Peyer's patch (tissue), 4 donors: ENCODE data around the gene XRCC5. TPM values are rescaled to one million over a fixed set of nuclear protein-coding genes. Genes with fewer than 3 reads are reported as not detected.

Experiments
- DNase-seq, 3 donors: peaks; one replicate each; pipeline ENCODE4 v3.0.0-alpha.2; 2017 to 2019
- H3K27ac ChIP-seq, 4 donors: fragments of 200-600 bp; sonication (generic); one replicate each; pipeline ENCODE4 v1.5.1; 2016 to 2019
- H3K27me3 ChIP-seq, 2 donors: fragments of 200-600 bp; sonication (generic); one replicate each; pipeline ENCODE4 v1.5.1; 2019
- H3K36me3 ChIP-seq, 3 donors: fragments of 200-600 bp; sonication (generic); one replicate each; pipeline ENCODE4 v1.5.1; 2016 to 2019
- H3K4me1 ChIP-seq, 4 donors: fragments of 200-600 bp; sonication (generic); one replicate each; pipeline ENCODE4 v1.5.1; 2016 to 2019
- H3K4me3 ChIP-seq, 4 donors: fragments of 200-600 bp; sonication (generic); 1 replicate in 3 of 4; 2 replicates in 1 of 4; pipeline ENCODE4 v1.5.1; 2016 to 2019; ENCODE audit warnings: mild to moderate bottlenecking in 1 of 4
- H3K9me3 ChIP-seq, 4 donors: fragments of 200-600 bp; sonication (generic); one replicate each; pipeline ENCODE4 v1.5.1; 2016 to 2019; ENCODE audit warnings: mild to moderate bottlenecking in 1 of 4
- POLR2A ChIP-seq, 2 donors: fragments of 450-650 bp; IDR thresholded peaks; one replicate each; pipeline ENCODE4 v1.5.1; 2017; ENCODE audit warnings: antibody characterized with exemption in 2 of 2, mild to moderate bottlenecking in 2 of 2, moderate library complexity in 2 of 2
- total RNA-seq, 4 donors: library from RNA; depleted of rRNA; stranded (reverse); fragments of >200 nt; gene quantifications; one replicate each; pipeline ENCODE4 v1.1.0, GENCODE V29; 2016
- TF ChIP-seq, protein P1 (sequence below), 6 experiments: fragments of 450-650 bp in 4 of 6; fragments of 200-600 bp in 2 of 6; sonication (generic) in 1 of 6; IDR thresholded peaks; one replicate each; pipeline ENCODE4 v1.5.1; 2017 to 2019; ENCODE audit warnings: antibody characterized with exemption in 6 of 6, mild to moderate bottlenecking in 3 of 6, moderate library complexity in 1 of 6

Gene XRCC5
- total RNA-seq, 4 donors from 2014 or later: 81.7 to 140 (median 111) TPM

DNA sequence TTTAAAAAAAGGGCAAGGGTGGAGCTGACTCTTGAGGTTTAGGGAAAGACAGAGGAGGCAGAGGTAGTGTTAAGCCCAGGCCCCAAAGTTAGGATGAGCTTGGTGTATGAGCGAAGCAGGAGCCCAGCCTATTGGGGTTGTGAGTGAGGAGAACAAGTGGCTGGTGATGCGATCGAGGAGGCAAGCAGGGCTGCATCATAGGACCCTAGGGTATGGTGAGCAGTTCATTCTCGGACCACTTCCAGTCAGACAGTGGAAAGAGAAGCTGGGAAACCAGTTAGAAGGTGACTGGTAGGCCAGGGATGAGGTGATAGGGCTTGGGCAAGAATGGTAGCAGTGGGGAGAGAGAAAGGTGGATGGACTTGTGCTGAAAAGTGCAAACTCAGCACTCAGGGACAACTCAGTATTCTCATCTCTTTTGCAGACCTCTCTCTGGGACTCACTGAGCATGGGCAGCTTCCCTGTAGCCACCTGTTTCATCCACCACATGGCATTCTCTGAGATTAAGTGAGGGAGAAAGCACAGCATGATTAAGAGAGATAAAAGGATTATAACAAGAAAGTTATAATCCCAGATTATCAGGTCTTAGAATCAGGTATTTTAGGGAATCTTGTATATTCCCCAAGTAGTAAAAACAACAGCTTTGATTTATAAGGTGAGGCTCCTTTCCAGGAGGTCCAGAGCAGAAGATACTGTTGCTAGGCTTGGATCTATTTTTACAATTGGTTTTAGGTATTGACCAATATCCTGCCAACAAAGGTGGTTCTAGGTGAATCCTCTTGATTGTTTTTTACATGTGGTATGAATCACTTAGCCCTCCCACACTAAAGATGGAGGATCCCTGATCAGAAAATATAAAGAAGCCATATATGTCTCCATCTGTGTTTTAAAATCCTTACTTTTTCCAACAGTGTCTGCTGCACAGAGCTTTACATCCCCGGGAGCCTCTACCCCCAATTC is 38.3 kb downstream of the XRCC5 start:
- Histone ChIP-seq H3K9me3 (no peaks in the 10 kb centered on the region), H3K27me3 (no peaks in the 10 kb centered on the region), H3K4me1 (no peaks in the 10 kb centered on the region), H3K36me3 (peaks cover 0 to 97% (median under 1%) of the 10 kb centered on the region in 3 donors), H3K4me3 (no peak overlapping the region), H3K27ac (no peak overlapping the region)
- TF ChIP-seq, protein P1, sequence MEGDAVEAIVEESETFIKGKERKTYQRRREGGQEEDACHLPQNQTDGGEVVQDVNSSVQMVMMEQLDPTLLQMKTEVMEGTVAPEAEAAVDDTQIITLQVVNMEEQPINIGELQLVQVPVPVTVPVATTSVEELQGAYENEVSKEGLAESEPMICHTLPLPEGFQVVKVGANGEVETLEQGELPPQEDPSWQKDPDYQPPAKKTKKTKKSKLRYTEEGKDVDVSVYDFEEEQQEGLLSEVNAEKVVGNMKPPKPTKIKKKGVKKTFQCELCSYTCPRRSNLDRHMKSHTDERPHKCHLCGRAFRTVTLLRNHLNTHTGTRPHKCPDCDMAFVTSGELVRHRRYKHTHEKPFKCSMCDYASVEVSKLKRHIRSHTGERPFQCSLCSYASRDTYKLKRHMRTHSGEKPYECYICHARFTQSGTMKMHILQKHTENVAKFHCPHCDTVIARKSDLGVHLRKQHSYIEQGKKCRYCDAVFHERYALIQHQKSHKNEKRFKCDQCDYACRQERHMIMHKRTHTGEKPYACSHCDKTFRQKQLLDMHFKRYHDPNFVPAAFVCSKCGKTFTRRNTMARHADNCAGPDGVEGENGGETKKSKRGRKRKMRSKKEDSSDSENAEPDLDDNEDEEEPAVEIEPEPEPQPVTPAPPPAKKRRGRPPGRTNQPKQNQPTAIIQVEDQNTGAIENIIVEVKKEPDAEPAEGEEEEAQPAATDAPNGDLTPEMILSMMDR (IDR thresholded peaks at IDR 0.05): no peak
- TF ChIP-seq POLR2A (IDR thresholded peaks at IDR 0.05): no peak
- no peak for DNase-seq

DNA sequence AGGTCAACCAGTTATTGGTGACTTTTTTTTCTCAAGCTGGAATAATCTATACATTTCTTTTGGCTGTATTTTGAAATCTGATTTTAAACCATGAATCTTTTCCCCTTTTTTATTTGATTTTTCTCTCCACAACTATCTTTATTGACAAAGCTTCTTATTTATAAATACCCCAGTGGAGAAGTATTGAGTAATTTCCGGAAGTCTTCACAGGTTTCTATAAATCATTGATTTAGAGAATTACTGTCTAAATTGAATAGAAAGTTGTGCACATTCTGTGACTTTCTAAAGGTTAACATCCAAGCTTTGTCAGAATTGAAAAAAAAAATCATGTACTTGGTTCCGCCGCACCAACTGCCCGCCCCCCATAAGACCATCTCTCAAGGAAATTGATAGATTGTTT is 39.8 kb downstream of the XRCC5 start:
- no peak overlapping the region for H3K4me3 ChIP-seq
- H3K9me3 ChIP-seq: no peaks in the 10 kb centered on the region
- TF ChIP-seq, protein P1 (IDR thresholded peaks at IDR 0.05): no peak
- no peak for TF ChIP-seq POLR2A (IDR thresholded peaks at IDR 0.05)
- H3K27ac ChIP-seq: no peak overlapping the region
- no peaks in the 10 kb centered on the region for H3K27me3 ChIP-seq
- no peaks in the 10 kb centered on the region for H3K4me1 ChIP-seq
- DNase-seq: no peak
- peaks cover 0 to 93% (median 0%) of the 10 kb centered on the region in 3 donors for H3K36me3 ChIP-seq

DNA sequence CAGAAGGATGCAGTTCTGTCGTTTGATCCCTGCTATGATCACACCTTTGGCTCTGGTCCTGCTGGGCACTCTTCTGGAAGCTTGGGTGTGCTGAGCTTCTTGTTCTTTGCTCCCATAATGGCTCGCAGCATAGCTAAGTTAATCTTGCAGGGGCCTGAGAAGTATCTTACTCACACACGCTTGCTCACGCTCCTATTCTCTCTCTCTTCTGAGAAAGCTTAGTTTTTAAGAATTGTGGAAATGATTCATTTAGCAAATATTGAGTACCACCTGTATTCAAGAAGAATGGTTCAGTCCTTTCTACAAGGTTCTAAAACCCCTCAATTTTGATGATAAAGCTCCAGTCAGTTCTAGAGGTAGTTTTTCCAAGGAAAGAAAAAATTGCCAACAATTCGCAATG is 40.6 kb downstream of the XRCC5 start:
- Histone ChIP-seq H3K27me3 (no peaks in the 10 kb centered on the region), H3K4me3 (no peak overlapping the region), H3K4me1 (no peaks in the 10 kb centered on the region), H3K27ac (no peak overlapping the region), H3K9me3 (no peaks in the 10 kb centered on the region), H3K36me3 (peaks cover 0 to 93% (median 0%) of the 10 kb centered on the region in 3 donors)
- TF ChIP-seq, protein P1 (IDR thresholded peaks at IDR 0.05): no peak
- TF ChIP-seq POLR2A (IDR thresholded peaks at IDR 0.05): no peak
- no peak for DNase-seq

DNA sequence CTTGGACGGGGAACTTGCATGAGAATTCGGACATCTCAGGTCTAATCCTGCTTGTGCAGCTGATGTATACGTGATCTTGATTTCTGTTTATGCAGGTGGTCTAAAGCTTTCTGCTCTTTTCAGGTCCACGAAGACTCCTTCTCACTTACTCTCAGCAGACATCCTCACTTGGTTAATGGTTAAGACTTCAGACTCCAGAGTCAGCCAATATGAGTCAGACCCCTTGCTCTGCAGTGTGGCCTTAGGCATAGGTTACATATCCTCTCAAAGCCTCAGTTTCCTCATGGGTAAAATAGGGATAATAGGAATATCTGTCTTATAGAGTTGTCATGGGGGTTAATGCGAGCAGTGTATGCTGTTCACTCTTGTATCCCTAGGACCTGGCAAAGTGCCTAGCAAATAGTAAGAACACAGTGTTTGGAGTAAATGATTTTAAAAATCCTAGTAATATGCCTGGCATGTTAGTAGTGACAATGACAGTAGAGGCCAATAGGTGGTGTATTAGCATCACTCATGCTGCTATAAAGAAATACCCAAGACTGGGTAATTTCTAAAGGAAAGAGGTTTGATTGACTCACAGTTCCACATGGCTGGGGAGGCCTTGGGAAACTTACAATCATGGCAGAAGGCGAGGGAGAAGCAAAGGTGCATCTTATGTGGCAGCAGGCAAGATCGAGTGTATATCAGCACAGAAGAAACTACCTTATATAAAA is 42.3 kb downstream of the XRCC5 start:
- TF ChIP-seq, protein P1 (IDR thresholded peaks at IDR 0.05): no peak
- Histone ChIP-seq H3K27ac (no peak overlapping the region), H3K27me3 (no peaks in the 10 kb centered on the region), H3K9me3 (no peaks in the 10 kb centered on the region), H3K4me1 (no peaks in the 10 kb centered on the region), H3K36me3 (peaks cover 0 to 92% (median 0%) of the 10 kb centered on the region in 3 donors), H3K4me3 (no peak overlapping the region)
- DNase-seq: no peak

DNA sequence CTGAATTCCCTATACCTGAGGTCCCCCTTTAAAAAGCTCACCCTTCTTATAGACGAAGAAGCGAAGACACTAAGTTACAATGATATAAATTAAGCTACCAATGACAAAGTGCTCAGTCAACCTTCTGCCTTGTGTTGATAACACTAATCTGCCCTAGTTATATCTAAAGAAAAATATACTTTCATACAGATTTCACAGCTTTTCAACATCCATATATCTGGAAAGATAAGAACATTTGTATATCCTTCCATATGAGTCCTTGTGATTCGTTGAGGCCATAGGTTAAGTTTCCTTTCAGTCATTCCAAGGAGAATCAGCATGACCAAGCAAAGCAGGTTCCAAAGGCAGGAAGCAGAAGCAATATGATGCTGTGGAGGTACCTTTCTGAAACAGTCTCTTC is 46.8 kb downstream of the XRCC5 start:
- no peaks in the 10 kb centered on the region for H3K4me1 ChIP-seq
- H3K27me3 ChIP-seq: no peaks in the 10 kb centered on the region
- DNase-seq: no peak
- peaks cover 0 to 74% (median 0%) of the 10 kb centered on the region in 3 donors for H3K36me3 ChIP-seq
- H3K27ac ChIP-seq: no peak overlapping the region
- no peak overlapping the region for H3K4me3 ChIP-seq
- no peak for TF ChIP-seq POLR2A (IDR thresholded peaks at IDR 0.05)
- TF ChIP-seq, protein P1 (IDR thresholded peaks at IDR 0.05): no peak
- no peaks in the 10 kb centered on the region for H3K9me3 ChIP-seq
